Fibroblast of skin of back (primary cell): Measurements from ENCODE around the gene SGCG.

Experiments used
- DNase-seq: peaks from one replicate; pipeline ENCODE4 v3.0.0-alpha.2; 2013

SGCG gene

DNA sequence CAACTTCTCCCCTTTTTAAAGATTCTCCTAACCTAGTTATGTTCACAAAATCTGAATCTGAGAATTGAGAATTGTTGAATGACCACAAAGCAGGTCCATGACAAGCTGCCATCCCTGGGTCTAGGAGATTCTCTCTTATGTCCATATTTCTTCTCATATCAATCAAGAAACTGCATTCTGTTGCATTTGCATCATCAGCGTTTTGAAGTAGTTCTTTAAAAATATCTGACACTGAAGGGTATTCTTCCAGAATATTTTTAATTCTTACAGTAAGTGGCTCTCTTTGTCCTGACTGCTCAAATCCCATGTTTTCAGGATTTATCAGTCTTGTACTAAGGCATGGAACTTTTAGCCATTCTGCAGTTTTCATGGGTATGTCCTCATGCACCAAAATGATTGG lies 158.4 kb downstream of the SGCG start:
- no peak for DNase-seq

DNA sequence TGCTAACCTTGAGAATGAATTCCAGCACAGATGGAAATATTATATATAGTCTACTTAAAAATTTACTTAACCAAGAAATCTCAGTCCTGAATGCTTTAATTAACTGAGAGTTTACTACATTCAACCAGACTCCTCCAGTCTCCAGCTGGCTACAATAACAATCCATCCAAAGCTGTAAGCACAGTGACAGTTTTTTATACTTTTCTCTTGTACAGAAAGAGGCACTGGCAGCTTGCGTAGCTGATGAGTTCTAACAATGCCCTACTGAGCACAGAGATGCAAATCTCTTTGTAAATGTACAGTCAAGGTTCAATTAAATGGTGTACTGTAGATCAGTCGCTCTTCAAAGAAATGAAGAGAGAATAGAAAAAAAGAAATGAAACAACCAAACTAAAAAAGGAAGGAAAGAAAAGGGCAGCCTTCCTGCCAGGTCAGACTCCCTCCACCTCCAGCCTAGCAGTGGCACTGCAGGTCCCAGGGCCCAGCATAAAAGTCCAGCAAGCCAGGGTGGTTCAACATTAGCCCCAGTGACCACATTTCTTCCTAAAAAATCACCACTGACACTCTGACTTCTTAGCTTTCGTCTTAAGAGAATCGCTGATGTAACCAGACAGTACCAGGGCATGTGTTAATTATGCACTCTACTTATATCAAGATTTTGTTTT lies 164.3 kb downstream of the SGCG start:
- DNase-seq, result no peak

GRCh38 chr13:23347601-23348000 lies 166.8 kb downstream of the SGCG start:
- no peak for DNase-seq

- DNase-seq, result no peak
Measured at GRCh38 chr13:23348262-23349127, 167.7 kb downstream of the SGCG start.

GRCh38 chr13:23349161-23349897 lies 168.6 kb downstream of the SGCG start:
- DNase-seq, result no peak

- peak; percentile 21 for DNase-seq
Measured at GRCh38 chr13:23350009-23350408, 169.2 kb downstream of the SGCG start.

- DNase-seq, result no peak
Measured at GRCh38 chr13:23352161-23352560, 171.4 kb downstream of the SGCG start.

DNA sequence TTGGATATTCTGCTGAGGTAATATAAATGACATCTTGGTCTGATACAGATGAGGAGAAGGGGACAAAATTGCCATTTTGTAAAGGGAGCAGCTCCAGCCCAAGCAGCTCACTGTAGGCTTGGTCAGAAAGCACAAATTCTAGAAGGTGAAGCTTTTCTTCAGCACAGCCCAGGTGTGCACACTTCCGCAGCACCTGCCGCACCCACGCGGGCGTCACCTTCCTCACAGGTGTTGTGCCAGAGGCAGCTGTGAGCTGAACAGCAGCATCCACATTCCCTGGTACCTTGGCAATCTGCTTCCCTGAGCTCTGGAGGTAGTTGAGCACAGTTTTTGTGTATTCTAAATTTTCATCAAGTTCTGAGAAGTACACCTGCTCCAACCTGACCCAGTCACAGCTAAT lies 173.7 kb downstream of the SGCG start:
- no peak for DNase-seq

DNA sequence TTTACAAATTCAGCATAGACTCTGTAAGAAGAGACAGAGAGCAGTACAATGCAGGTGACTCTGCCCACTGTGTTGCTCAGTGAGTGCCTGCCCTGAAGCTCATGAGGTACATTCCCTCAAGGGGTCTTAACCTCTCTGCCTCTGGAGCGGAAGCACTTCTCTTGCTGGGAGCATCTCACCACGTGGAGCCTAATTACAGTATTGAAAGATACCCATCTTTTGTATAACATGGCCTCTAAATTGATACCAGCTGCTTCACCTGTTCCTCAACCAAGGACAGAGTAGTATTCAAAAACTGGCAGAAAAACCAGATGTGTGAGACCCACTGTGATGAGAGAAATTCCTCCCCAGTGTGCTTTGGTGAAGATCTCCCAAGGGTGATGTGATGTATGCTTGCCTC lies 175.6 kb downstream of the SGCG start:
- DNase-seq, result no peak

- no peak for DNase-seq
Measured at GRCh38 chr13:23357349-23357748, 176.6 kb downstream of the SGCG start.

GRCh38 chr13:23359882-23360281 lies 179.1 kb downstream of the SGCG start:
- no peak for DNase-seq

GRCh38 chr13:23365652-23366051 lies 184.9 kb downstream of the SGCG start:
- no peak for DNase-seq

DNA sequence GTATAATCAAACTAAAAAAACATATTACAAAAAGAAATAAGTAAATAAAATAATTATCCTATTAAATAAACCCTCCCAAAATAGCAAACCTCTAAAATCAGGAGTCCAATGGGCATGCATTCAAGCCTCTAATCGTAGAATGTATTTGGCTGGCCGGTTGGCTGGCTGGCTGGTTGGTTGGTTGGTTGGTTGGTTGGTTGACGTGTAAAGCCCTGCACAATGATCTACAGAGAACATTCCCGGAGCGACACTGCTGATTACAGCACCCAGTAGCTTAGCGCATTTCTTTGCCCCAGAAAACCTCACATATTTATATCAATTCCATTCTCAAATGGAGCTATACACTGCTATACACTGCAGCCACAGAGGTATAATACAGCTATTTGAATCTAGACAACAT lies 187.1 kb downstream of the SGCG start:
- no peak for DNase-seq

- peak; percentile 67 for DNase-seq
Measured at GRCh38 chr13:23372264-23372906, 191.6 kb downstream of the SGCG start.
